Psoas muscle (tissue), 8 donors: ENCODE data around the gene NELFB. TPM values are rescaled to one million over a fixed set of nuclear protein-coding genes. Genes with fewer than 3 reads are reported as not detected.
A peak's percentile ranks its signal among the peaks of the same experiment; 100 is the strongest.

Source experiments
- ATAC-seq, 4 donors: fragments of 200-7000 bp; cut with Tn5 transposase; one replicate each; pipeline ENCODE4 v1.9.1; 2020; ENCODE audit warnings: moderate library complexity in 3 of 4, mild to moderate bottlenecking in 2 of 4
- DNase-seq, 2 donors: peaks; one replicate each; pipeline ENCODE4 v3.0.0-alpha.2; 2020
- H3K27ac ChIP-seq: fragments of 200-600 bp; one replicate; pipeline ENCODE4 v1.8.0; 2022
- H3K27me3 ChIP-seq, 3 donors: fragments of 200-600 bp in 1 of 3; one replicate each; pipeline versions ENCODE4 v1.6.1 to v1.8.0; 2013 to 2022; ENCODE audit warnings: low read length in 2 of 3, mild to moderate bottlenecking in 2 of 3, moderate library complexity in 1 of 3; ENCODE audit not compliant: insufficient read depth in 3 of 3
- H3K36me3 ChIP-seq, 2 donors: fragments of 200-600 bp in 1 of 2; one replicate each; pipeline versions ENCODE4 v1.6.1 to v1.8.0; 2013 to 2022; ENCODE audit warnings: low read depth in 1 of 2, mild to moderate bottlenecking in 1 of 2, moderate library complexity in 1 of 2; ENCODE audit not compliant: insufficient read depth in 1 of 2
- H3K4me1 ChIP-seq: fragments of 200-600 bp; one replicate; pipeline ENCODE4 v1.8.0; 2022
- H3K4me3 ChIP-seq: fragments of 200-600 bp; one replicate; pipeline ENCODE4 v1.8.0; 2022; ENCODE audit warnings: mild to moderate bottlenecking
- H3K9me3 ChIP-seq: fragments of 200-600 bp; one replicate; pipeline ENCODE4 v1.8.0; 2022
- WGBS, 3 donors: extraction: QIAGEN DNeasy Blood & Tissue Kit; methylation state at CpG; one replicate each; pipeline versions ENCODE4 v1.1.6 to v1.1.7; 2013; 5-methylcytosine and 5-hydroxymethylcytosine counted together
- intact Hi-C, 2 donors: fragments of 100-400 bp; cut with DNase I; formaldehyde crosslinking; loops; one replicate each; pipeline versions ENCODE4 v1.11.0 to v1.14.2; 2022
- polyA plus RNA-seq, 3 donors: library from polyadenylated mRNA; stranded (reverse); fragments of 200-250 nt; gene quantifications; one replicate each; pipeline ENCODE4 v1.2.3, GENCODE V29; 2013
- total RNA-seq, 4 donors: library from RNA; stranded (reverse); fragmentation: NEBNext Ultra II Directional in 2 of 4; extraction: Animal tissue kit (Norgen Biotek cat#: 25700) in 2 of 4; gene quantifications; one replicate each; pipeline versions ENCODE4 v1.2.1 to v1.2.4, GENCODE V29; 2021 to 2023
- TF ChIP-seq, protein P1 (sequence below): fragments of 200-600 bp; IDR thresholded peaks from one replicate; pipeline ENCODE4 v1.8.0; 2022; ENCODE audit warnings: antibody characterized with exemption
- donor health status: healthy with polysubstance abuse.
- donor health status: DM: no; HTN: no; CAD: no; lungs with moderate emphysema.
- donor health status: Bipolar disorder and iron deficiency.
- donor health status: healthy.
- donor health status: DM: yes; HTN: yes; CAD: no.
- donor health status: DM: no; HTN: no; CAD: no.
- donor health status: DM: no; HTN: no; CAD: no.
- donor health status: DM: yes; HTN: yes; CAD: no.

NELFB gene
- total and polyA plus RNA-seq, 7 donors = 39.1 to 74.3 (median 43.8) TPM

DNA sequence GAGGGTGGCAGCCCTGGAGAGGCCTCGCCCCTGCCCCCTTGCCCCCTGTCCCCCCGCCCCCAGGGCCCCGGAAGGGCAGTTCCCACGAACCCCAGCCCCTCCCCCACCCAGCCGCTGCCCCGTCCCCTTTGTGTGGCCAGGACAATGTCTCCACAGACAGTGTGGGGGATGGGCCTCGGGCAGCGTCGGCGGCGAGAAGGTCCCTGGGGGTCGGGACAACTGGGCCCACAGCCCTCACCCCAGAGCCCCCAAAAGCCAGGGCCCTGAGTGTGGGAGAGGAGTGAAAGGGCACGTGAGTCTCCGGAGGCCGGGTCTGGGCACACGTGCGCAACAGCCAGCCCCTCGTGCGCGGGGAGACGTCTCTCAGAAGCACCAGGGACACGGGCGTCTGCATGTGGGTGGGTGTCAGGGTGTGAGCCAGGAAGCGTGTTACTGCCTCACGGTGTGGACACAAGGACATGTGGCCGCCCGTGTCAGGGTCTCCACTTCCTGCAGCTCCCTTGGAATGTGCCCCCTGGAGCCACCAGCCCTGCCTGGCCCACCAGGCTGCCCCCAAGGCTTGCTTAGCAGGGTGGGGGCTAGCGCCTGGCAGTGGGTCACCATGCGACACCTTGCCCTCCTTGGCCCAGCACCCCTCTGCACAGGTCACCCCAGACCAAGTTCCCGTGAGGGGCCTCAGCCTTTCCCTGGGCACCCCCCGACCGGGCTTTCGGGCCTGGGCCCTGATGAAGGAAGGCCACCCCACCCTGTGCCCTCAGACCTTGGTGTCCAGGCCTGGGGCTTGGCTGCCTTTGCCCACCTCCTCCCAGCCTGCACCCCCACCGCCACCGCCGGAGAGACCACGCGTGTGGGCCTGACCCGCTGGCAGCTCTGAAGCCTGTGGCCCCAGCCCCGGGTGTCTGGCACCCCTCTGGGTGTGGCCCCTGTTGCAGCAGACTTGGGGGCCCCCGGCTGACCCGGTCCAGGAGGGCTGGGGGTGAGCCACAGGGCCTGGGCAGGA is 59.7 kb downstream of the NELFB start:
- H3K4me1 ChIP-seq = peaks cover 9% of the 10 kb centered on the region
- intact Hi-C loops = no loop called here
- no peak overlapping the region for H3K4me3 ChIP-seq
- H3K27me3 ChIP-seq = peaks cover 0 to 31% (median 15%) of the 10 kb centered on the region in 3 donors
- WGBS, 3 donors = 67 to 71% (median 68%) methylated on average over 37 to 42 of the region's 42 CpGs
- DNase-seq = peak in 1 of 2 donors; percentile 53
- TF ChIP-seq, protein P1, sequence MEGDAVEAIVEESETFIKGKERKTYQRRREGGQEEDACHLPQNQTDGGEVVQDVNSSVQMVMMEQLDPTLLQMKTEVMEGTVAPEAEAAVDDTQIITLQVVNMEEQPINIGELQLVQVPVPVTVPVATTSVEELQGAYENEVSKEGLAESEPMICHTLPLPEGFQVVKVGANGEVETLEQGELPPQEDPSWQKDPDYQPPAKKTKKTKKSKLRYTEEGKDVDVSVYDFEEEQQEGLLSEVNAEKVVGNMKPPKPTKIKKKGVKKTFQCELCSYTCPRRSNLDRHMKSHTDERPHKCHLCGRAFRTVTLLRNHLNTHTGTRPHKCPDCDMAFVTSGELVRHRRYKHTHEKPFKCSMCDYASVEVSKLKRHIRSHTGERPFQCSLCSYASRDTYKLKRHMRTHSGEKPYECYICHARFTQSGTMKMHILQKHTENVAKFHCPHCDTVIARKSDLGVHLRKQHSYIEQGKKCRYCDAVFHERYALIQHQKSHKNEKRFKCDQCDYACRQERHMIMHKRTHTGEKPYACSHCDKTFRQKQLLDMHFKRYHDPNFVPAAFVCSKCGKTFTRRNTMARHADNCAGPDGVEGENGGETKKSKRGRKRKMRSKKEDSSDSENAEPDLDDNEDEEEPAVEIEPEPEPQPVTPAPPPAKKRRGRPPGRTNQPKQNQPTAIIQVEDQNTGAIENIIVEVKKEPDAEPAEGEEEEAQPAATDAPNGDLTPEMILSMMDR = no peak
- peak overlapping the region; percentile 30 for H3K27ac ChIP-seq
- no peaks in the 10 kb centered on the region for H3K36me3 ChIP-seq
- no peaks in the 10 kb centered on the region for H3K9me3 ChIP-seq
- no peak for ATAC-seq

DNA sequence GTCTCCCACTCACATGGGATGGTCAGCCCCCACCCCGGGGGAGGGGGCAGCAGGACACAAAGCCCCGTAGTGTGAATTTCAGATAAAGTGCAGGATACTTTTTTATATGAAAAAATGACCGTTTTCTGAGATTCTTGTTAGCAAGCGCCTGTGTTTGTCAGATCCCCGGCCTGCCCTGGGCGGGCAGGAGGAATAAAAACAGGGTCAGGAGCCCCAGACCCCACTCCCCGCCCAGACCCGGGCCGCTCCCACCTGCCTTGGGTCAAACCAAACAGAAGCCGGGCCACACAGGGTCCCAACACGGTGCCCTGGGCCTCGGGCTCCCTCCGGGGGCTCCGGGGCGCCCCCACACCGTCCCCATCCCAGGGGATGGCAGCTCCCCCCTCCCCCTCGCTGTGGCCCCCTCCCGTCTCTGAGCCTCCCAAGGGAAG is 60.5 kb downstream of the NELFB start:
- peaks cover 9% of the 10 kb centered on the region for H3K4me1 ChIP-seq
- WGBS, 3 donors = 27 to 45% (median 31%) methylated on average over 11 to 18 of the region's 18 CpGs
- peaks cover 0 to 31% (median 13%) of the 10 kb centered on the region in 3 donors for H3K27me3 ChIP-seq
- no peaks in the 10 kb centered on the region for H3K9me3 ChIP-seq
- TF ChIP-seq, protein P1 = no peak
- H3K4me3 ChIP-seq = peak overlapping the region; percentile 51
- no peaks in the 10 kb centered on the region for H3K36me3 ChIP-seq
- intact Hi-C loops = no loop called here
- DNase-seq = peak in 1 of 2 donors; percentile 42
- ATAC-seq = no peak
- peak overlapping the region; percentile 30 for H3K27ac ChIP-seq

DNA sequence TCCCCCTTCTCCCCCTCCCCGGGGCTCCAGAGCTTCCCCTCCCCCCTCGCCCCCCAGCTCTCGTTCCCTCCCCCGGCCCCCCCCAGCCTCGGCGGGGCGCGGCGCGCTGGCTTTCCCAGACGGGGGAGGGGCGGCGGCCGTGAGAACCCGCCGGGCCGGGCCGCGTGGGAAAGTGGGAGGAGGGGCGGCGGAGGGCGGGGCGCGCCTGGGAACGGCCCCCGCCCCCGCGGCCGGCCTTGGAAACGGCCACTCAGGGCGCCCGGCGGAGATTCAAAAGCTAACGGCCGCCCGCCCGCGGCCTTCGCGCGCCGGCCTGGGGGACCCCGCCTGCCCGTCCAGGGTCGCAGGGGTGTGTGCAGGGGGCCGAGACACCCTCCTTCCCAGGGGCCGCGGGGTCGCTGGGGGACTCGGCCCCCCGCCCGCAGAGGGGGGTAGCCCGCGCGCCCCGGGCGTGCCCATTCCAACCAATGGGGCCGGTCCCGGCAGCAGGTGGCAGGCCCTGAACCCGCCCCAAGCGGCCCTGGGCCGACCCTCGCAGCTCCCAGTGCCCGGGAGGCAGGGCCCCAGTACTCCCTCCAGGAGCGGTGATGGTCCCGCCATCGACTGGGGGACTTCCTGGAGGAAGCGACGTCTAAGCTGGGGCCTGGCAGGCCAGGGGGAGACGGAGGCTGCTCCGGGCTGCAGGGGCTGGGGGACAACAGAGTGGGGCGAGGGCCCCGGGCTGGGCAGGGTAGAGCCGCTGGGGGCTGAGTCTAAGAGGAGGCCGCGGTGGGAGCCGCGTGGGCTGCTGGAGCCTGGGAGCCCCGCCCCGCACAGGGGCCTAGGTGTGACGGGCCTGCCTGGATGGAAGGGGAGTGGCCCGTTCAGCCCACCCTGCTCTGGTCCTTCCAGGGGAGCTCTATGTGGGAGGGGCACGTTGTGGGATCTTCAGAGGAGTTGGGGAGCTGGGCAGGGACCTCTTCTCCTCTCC is 61.2 kb downstream of the NELFB start:
- TF ChIP-seq, protein P1 = no peak
- H3K4me3 ChIP-seq = peak overlapping the region; percentile 51
- 6 to 12% (median 10%) methylated on average over 53 to 81 of the region's 83 CpGs for WGBS, 3 donors
- peak in 1 of 2 donors; percentile 63 for DNase-seq
- H3K36me3 ChIP-seq = no peaks in the 10 kb centered on the region
- peaks cover 0 to 31% (median 13%) of the 10 kb centered on the region in 3 donors for H3K27me3 ChIP-seq
- peaks cover 9% of the 10 kb centered on the region for H3K4me1 ChIP-seq
- peak overlapping the region; percentile 14 for H3K27ac ChIP-seq
- no peaks in the 10 kb centered on the region for H3K9me3 ChIP-seq
- intact Hi-C loops = no loop called here
- no peak for ATAC-seq

DNA sequence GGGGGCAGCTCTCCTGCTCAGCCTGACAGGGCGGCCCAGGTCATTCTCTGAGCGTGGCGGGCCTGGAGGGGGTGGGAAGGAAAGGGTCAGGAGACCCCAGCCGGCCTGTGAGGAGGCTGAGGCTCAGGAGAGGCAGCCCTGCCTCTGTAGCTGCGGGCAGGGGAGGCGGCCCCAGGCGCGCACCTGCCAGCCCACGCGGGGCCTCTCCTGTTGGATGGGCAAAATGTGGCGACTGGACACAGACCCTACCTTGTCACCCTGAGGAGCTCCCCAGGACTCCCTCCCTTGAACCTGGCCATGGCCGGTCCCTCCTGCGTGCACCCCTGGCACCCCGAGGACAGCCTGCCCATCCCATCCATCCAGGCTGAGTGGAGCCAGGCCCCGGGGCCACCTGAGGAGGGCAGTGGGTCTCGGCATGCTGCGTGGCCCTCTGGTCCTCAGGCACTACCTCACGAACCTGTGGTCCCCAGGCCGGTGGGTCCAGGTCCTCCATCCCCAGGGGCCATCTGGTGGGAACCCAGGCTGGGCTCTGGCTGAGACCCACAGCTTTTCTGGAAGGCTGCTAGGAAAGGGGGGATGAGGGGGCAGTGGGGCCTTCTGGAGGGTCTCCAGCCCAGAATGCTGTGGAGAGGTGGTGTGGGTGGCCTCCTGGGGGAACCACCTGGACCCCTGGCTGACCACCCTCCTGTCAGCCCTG is 62.0 kb downstream of the NELFB start:
- H3K27ac ChIP-seq = peak overlapping the region; percentile 14
- H3K4me1 ChIP-seq = peaks cover 9% of the 10 kb centered on the region
- peak in 1 of 2 donors; percentile 42 for DNase-seq

More for the DNA sequence above, 62.0 kb downstream of the NELFB start:
- ATAC-seq = no peak
- peak overlapping the region; percentile 51 for H3K4me3 ChIP-seq
- intact Hi-C loops = no loop called here
- no peaks in the 10 kb centered on the region for H3K36me3 ChIP-seq
- H3K9me3 ChIP-seq = no peaks in the 10 kb centered on the region
- WGBS, 3 donors = 89 to 92% (median 90%) methylated on average over 19 of the region's 19 CpGs
- TF ChIP-seq, protein P1 = no peak
- H3K27me3 ChIP-seq = peaks cover 0 to 31% (median 13%) of the 10 kb centered on the region in 3 donors
